HEK293 (cell line): Measurements from ENCODE around the gene CLK1.
"Not testable (repeated sequence)": the region's sequence is repeated elsewhere in the genome, so short reads cannot be mapped to it uniquely, and the experiment has no call there.

Experiments used
- CTCF ChIA-PET: fragments of 350-600 bp; formaldehyde crosslinking; extraction: SDS; loops from one replicate; lab custom pipeline; 2021; ENCODE audit warnings: antibody characterized with exemption; lab: Yijun Ruan, JAX
- POLR2A ChIA-PET: fragments of 300-600 bp; formaldehyde crosslinking; extraction: SDS; loops from one replicate; lab custom pipeline; 2020; ENCODE audit warnings: antibody characterized with exemption, inconsistent platforms; lab: Yijun Ruan, JAX
- H3K27ac ChIP-seq: fragments of 200-500 bp; sonication (Bioruptor generic); 2 replicates; pipeline ENCODE4 v1.5.1; 2014; ENCODE audit warnings: low read depth, low read length, control low read depth, inconsistent platforms; ENCODE audit errors: extremely low read depth
- H3K36me3 ChIP-seq, 2 experiments: fragments of 200-500 bp in 1 of 2; sonication (Bioruptor generic) in 1 of 2; 1 replicate in 1 of 2; 2 replicates in 1 of 2; pipeline ENCODE4 v1.5.1; 2014 to 2017; ENCODE audit warnings: inconsistent platforms in 2 of 2, low read length in 2 of 2; ENCODE audit not compliant: control insufficient read depth in 2 of 2, insufficient read depth in 1 of 2
- H3K4me1 ChIP-seq: fragments of 200-500 bp; sonication (Bioruptor generic); 2 replicates; pipeline ENCODE4 v1.5.1; 2014; ENCODE audit warnings: mild to moderate bottlenecking, low read length, inconsistent platforms; ENCODE audit not compliant: control insufficient read depth, insufficient read depth
- H3K4me3 ChIP-seq: 2 replicates; pipeline ENCODE4 v1.5.1; 2011; ENCODE audit warnings: low read depth, mild to moderate bottlenecking, control low read depth, low read length, moderate library complexity
- H3K9me3 ChIP-seq: fragments of 200-500 bp; sonication (Bioruptor generic); 2 replicates; pipeline ENCODE4 v1.5.1; 2014; ENCODE audit warnings: low read depth, low read length, inconsistent platforms; ENCODE audit not compliant: control insufficient read depth, insufficient read depth
- EGR2 ChIP-seq: fragments of 450-650 bp; formaldehyde crosslinking; IDR thresholded peaks from 2 replicates; pipeline ENCODE4 v1.5.1; 2016; ENCODE audit warnings: low read depth, missing biosample characterization, missing genetic modification characterization
- MZF1 ChIP-seq: fragments of 450-650 bp; formaldehyde crosslinking; IDR thresholded peaks from 2 replicates; pipeline ENCODE4 v1.5.1; 2017; ENCODE audit warnings: missing biosample characterization, missing genetic modification characterization, borderline replicate concordance
- ZBTB1 ChIP-seq: fragments of 450-650 bp; formaldehyde crosslinking; IDR thresholded peaks from 2 replicates; pipeline ENCODE4 v1.5.1; 2016; ENCODE audit warnings: missing biosample characterization, missing genetic modification characterization
- ZFHX2 ChIP-seq: fragments of 450-650 bp; formaldehyde crosslinking; conservative IDR thresholded peaks from 2 replicates; pipeline ENCODE4 v1.5.1; 2016; ENCODE audit warnings: missing biosample characterization, missing genetic modification characterization
- ZFP3 ChIP-seq: fragments of 450-650 bp; formaldehyde crosslinking; IDR thresholded peaks from 2 replicates; pipeline ENCODE4 v1.5.1; 2016; ENCODE audit warnings: low read depth, missing biosample characterization, missing genetic modification characterization
- ZFP69B ChIP-seq: fragments of 450-650 bp; formaldehyde crosslinking; IDR thresholded peaks from 2 replicates; pipeline ENCODE4 v1.5.1; 2016; ENCODE audit warnings: missing biosample characterization, missing genetic modification characterization
- ZNF146 ChIP-seq: fragments of 450-650 bp; formaldehyde crosslinking; IDR thresholded peaks from 2 replicates; pipeline ENCODE4 v1.5.1; 2016; ENCODE audit warnings: missing biosample characterization, missing genetic modification characterization
- ZNF274 ChIP-seq, 2 experiments: fragments of 200-500 bp in 1 of 2; fragments of 450-650 bp in 1 of 2; sonication (Bioruptor generic) in 1 of 2; formaldehyde crosslinking in 1 of 2; IDR thresholded peaks; 2 replicates each; pipeline versions ENCODE4 v1.5.1 to v1.6.1; 2014 to 2016; ENCODE audit warnings: borderline replicate concordance in 1 of 2, inconsistent platforms in 1 of 2, low read length in 1 of 2, missing biosample characterization in 1 of 2, missing genetic modification characterization in 1 of 2
- ZNF335 ChIP-seq: fragments of 450-650 bp; formaldehyde crosslinking; conservative IDR thresholded peaks from 2 replicates; pipeline ENCODE4 v1.5.1; 2016; ENCODE audit warnings: missing biosample characterization, missing genetic modification characterization
- ZNF747 ChIP-seq: fragments of 450-650 bp; formaldehyde crosslinking; IDR thresholded peaks from 2 replicates; pipeline ENCODE4 v1.5.1; 2016; ENCODE audit warnings: missing biosample characterization, missing genetic modification characterization
- ZNF785 ChIP-seq: fragments of 450-650 bp; formaldehyde crosslinking; IDR thresholded peaks from 2 replicates; pipeline ENCODE4 v1.5.1; 2016; ENCODE audit warnings: missing biosample characterization, missing genetic modification characterization
- ZNF792 ChIP-seq: fragments of 450-650 bp; formaldehyde crosslinking; IDR thresholded peaks from 2 replicates; pipeline ENCODE4 v1.5.1; 2016; ENCODE audit warnings: missing biosample characterization, missing genetic modification characterization
- TF ChIP-seq, protein P1 (sequence below): fragments of 450-650 bp; formaldehyde crosslinking; IDR thresholded peaks from 2 replicates; pipeline ENCODE4 v1.5.1; 2016; ENCODE audit warnings: missing biosample characterization, missing genetic modification characterization, borderline replicate concordance
- TF ChIP-seq, protein P2 (sequence below): fragments of 450-650 bp; formaldehyde crosslinking; IDR thresholded peaks from 2 replicates; pipeline ENCODE4 v1.5.1; 2016; ENCODE audit warnings: missing biosample characterization, missing genetic modification characterization
- TF ChIP-seq, protein P3 (sequence below): fragments of 450-650 bp; formaldehyde crosslinking; conservative IDR thresholded peaks from 2 replicates; pipeline ENCODE4 v1.5.1; 2016; ENCODE audit warnings: low read depth, missing biosample characterization, missing genetic modification characterization
- TF ChIP-seq, protein P4 (sequence below): fragments of 450-650 bp; IDR thresholded peaks from 2 replicates; pipeline ENCODE4 v1.5.1; 2018; ENCODE audit warnings: missing biosample characterization, missing genetic modification characterization
- TF ChIP-seq, protein P5 (sequence below): fragments of 450-650 bp; formaldehyde crosslinking; IDR thresholded peaks from 2 replicates; pipeline ENCODE4 v1.5.1; 2017; ENCODE audit warnings: missing biosample characterization, missing genetic modification characterization

The CLK1 gene

DNA sequence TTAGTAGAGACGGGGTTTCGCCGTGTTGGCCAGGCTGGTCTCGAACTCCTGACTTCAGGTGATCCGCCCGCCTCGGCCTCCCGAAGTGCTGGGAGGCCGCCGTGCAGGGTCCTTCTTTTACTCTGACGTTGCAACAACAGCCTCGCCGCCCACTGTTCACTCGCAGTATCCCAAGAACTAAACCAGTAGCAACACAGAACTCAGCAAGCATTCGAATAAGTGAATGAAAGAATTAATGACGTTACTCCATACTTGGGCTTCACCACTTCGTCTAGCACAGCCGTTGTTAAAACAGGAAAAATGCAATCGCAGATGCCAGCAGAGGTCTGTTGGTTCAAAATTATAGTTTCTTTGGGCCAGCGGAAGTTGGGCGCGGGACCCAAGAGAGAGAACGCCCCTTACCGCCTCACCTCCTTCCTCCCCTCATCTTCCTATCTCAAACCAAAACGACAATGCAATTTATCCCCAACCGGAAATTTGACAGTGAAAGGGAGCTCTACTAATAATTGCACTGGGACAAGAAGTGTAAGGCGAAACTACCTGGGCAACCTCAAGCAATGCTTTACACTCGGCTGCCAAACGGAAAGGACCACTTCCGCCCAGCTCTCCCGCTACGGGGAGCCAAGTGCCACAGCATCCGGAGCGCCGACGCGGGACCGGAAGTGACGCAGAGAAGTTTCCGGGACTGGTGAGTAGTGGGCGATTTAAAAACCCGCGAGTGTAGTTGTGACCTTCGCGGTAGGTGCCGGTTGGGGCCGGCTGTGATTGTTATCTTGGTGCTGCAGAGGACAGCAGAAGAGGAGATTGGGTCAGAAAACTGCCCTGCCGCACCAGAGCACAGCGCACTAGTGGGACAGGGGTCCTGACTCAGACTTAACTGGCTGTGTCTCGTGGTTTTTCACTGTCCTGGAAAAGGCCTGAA lies 24.5 kb upstream of the CLK1 start, which contains the start of the genes NIF3L1 and PPIL3 (continued):
- TF ChIP-seq, protein P1, sequence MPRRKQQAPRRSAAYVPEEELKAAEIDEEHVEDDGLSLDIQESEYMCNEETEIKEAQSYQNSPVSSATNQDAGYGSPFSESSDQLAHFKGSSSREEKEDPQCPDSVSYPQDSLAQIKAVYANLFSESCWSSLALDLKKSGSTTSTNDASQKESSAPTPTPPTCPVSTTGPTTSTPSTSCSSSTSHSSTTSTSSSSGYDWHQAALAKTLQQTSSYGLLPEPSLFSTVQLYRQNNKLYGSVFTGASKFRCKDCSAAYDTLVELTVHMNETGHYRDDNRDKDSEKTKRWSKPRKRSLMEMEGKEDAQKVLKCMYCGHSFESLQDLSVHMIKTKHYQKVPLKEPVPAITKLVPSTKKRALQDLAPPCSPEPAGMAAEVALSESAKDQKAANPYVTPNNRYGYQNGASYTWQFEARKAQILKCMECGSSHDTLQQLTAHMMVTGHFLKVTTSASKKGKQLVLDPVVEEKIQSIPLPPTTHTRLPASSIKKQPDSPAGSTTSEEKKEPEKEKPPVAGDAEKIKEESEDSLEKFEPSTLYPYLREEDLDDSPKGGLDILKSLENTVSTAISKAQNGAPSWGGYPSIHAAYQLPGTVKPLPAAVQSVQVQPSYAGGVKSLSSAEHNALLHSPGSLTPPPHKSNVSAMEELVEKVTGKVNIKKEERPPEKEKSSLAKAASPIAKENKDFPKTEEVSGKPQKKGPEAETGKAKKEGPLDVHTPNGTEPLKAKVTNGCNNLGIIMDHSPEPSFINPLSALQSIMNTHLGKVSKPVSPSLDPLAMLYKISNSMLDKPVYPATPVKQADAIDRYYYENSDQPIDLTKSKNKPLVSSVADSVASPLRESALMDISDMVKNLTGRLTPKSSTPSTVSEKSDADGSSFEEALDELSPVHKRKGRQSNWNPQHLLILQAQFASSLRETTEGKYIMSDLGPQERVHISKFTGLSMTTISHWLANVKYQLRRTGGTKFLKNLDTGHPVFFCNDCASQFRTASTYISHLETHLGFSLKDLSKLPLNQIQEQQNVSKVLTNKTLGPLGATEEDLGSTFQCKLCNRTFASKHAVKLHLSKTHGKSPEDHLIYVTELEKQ (tag by site-specific recombination), result no peak
- TF ChIP-seq ZNF274 (IDR thresholded peaks at IDR 0.05; ENCODE audit: low read length), result no peak
- no peak for TF ChIP-seq ZNF274 (tag by site-specific recombination; IDR thresholded peaks at IDR 0.05; ENCODE audit: borderline replicate concordance)
- peak; percentile 74 for TF ChIP-seq MZF1 (tag by site-specific recombination)
- TF ChIP-seq ZNF335 (tag by site-specific recombination), result peak; percentile 93
- TF ChIP-seq, protein P2, sequence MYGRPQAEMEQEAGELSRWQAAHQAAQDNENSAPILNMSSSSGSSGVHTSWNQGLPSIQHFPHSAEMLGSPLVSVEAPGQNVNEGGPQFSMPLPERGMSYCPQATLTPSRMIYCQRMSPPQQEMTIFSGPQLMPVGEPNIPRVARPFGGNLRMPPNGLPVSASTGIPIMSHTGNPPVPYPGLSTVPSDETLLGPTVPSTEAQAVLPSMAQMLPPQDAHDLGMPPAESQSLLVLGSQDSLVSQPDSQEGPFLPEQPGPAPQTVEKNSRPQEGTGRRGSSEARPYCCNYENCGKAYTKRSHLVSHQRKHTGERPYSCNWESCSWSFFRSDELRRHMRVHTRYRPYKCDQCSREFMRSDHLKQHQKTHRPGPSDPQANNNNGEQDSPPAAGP (tag by site-specific recombination), result no peak; the same call in none of the 2 replicates
- no peak for TF ChIP-seq ZNF792 (tag by site-specific recombination)
- TF ChIP-seq EGR2 (tag by site-specific recombination), result peak; percentile 65; the same call in 1 of the 2 replicates
- TF ChIP-seq ZNF747 (tag by site-specific recombination), result no peak
- no peak for TF ChIP-seq ZFP3
- TF ChIP-seq ZBTB1 (tag by site-specific recombination), result 0 out of 2 replicates have a peak, but pooled peaks have one; percentile 77
- TF ChIP-seq, protein P3, sequence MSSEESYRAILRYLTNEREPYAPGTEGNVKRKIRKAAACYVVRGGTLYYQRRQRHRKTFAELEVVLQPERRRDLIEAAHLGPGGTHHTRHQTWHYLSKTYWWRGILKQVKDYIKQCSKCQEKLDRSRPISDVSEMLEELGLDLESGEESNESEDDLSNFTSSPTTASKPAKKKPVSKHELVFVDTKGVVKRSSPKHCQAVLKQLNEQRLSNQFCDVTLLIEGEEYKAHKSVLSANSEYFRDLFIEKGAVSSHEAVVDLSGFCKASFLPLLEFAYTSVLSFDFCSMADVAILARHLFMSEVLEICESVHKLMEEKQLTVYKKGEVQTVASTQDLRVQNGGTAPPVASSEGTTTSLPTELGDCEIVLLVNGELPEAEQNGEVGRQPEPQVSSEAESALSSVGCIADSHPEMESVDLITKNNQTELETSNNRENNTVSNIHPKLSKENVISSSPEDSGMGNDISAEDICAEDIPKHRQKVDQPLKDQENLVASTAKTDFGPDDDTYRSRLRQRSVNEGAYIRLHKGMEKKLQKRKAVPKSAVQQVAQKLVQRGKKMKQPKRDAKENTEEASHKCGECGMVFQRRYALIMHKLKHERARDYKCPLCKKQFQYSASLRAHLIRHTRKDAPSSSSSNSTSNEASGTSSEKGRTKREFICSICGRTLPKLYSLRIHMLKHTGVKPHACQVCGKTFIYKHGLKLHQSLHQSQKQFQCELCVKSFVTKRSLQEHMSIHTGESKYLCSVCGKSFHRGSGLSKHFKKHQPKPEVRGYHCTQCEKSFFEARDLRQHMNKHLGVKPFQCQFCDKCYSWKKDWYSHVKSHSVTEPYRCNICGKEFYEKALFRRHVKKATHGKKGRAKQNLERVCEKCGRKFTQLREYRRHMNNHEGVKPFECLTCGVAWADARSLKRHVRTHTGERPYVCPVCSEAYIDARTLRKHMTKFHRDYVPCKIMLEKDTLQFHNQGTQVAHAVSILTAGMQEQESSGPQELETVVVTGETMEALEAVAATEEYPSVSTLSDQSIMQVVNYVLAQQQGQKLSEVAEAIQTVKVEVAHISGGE (tag by site-specific recombination), result peak; percentile 99
- TF ChIP-seq, protein P4, sequence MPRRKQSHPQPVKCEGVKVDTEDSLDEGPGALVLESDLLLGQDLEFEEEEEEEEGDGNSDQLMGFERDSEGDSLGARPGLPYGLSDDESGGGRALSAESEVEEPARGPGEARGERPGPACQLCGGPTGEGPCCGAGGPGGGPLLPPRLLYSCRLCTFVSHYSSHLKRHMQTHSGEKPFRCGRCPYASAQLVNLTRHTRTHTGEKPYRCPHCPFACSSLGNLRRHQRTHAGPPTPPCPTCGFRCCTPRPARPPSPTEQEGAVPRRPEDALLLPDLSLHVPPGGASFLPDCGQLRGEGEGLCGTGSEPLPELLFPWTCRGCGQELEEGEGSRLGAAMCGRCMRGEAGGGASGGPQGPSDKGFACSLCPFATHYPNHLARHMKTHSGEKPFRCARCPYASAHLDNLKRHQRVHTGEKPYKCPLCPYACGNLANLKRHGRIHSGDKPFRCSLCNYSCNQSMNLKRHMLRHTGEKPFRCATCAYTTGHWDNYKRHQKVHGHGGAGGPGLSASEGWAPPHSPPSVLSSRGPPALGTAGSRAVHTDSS (tag by site-specific recombination), result peak; percentile 51
- no peak for TF ChIP-seq ZNF785 (tag by site-specific recombination)

DNA sequence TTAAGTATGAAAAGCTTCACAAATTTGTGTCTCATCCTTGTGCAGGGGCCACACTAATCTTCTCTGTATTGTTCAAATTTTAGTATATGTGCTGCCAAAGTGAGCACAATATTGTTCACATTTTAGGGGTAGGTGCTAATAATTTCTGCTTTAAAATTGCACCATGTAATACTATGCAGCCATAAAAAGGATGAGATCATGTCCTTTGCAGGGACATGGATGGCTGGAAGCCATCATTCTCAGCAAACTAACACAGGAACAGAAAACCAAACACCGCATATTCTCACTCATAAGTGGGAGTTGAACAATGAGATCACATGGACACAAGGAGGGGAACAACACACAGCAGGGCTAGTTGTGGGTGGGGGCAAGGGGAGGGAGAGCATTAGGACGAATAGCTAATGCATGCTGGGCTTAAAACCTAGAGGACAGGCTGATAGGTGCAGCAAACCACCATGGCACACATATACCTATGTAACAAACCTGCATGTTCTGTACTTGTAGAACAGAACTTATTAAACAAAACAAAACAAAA lies 17.3 kb upstream of the CLK1 start:
- H3K27ac ChIP-seq, H3K4me3 ChIP-seq, CTCF ChIA-PET, POLR2A ChIA-PET, H3K9me3 ChIP-seq, H3K4me1 ChIP-seq: not testable (repeated sequence)
- TF ChIP-seq, protein P5, sequence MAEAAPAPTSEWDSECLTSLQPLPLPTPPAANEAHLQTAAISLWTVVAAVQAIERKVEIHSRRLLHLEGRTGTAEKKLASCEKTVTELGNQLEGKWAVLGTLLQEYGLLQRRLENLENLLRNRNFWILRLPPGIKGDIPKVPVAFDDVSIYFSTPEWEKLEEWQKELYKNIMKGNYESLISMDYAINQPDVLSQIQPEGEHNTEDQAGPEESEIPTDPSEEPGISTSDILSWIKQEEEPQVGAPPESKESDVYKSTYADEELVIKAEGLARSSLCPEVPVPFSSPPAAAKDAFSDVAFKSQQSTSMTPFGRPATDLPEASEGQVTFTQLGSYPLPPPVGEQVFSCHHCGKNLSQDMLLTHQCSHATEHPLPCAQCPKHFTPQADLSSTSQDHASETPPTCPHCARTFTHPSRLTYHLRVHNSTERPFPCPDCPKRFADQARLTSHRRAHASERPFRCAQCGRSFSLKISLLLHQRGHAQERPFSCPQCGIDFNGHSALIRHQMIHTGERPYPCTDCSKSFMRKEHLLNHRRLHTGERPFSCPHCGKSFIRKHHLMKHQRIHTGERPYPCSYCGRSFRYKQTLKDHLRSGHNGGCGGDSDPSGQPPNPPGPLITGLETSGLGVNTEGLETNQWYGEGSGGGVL, result peak; percentile 57; the same call in 1 of the 2 replicates
- TF ChIP-seq ZNF146, result peak; percentile 75
- TF ChIP-seq ZFHX2 (tag by site-specific recombination), result peak; percentile 45
- 0 out of 2 replicates have a peak, but pooled peaks have one; percentile 31 for TF ChIP-seq ZFP69B (tag by site-specific recombination)
- peaks cover 76 to 89% of the 10 kb centered on the region in 2 experiments for H3K36me3 ChIP-seq
